ENCODE results near the gene ERP44. TPM values are rescaled to one million over a fixed set of nuclear protein-coding genes. Genes with fewer than 3 reads are reported as not detected.
A peak's percentile ranks its signal among the peaks of the same experiment; 100 is the strongest.
"Not testable (repeated sequence)": the region's sequence is repeated elsewhere in the genome, so short reads cannot be mapped to it uniquely, and the experiment has no call there.

The ERP44 gene
- total RNA-seq, 1 donor from 2014 or later = 18.9 TPM

DNA sequence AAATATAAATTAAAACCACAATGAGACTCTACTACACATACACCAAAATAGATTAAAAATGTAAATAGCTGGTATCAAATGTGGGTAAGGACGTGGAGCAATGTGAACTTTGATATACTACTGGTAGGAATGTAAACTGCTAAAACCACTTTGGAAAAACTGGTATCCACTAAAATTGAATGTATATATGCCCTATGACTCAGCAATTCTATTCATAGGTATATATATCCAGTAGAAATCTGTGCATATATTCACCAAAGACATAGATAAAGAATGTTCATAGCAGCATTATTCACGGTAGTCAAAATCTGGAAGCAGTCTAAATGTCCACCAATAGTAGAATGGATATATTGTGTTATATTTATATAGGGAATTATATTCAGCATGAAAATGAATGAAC lies 85.2 kb downstream of the ERP44 start:
- no peak for DNase-seq (ENCODE audit: low read depth)

DNA sequence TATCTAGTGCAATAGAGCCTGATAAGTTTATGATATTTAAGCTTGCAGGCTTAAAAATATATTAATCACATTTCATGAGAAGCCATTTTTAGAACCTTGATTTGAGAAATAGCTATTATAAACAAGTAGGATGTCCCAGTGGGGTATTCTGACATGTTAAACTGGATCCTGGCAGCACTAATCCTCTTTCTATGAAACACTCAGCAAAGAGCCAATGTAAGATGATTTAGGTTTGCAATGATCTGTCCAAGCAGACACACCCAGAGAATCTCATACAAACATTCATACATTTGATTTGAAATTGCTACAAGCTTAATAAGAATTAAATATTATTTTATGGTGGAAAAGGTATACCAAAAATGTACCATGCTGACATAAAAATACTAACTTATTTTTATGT lies 86.5 kb downstream of the ERP44 start:
- DNase-seq (ENCODE audit: low read depth) = no peak

DNA sequence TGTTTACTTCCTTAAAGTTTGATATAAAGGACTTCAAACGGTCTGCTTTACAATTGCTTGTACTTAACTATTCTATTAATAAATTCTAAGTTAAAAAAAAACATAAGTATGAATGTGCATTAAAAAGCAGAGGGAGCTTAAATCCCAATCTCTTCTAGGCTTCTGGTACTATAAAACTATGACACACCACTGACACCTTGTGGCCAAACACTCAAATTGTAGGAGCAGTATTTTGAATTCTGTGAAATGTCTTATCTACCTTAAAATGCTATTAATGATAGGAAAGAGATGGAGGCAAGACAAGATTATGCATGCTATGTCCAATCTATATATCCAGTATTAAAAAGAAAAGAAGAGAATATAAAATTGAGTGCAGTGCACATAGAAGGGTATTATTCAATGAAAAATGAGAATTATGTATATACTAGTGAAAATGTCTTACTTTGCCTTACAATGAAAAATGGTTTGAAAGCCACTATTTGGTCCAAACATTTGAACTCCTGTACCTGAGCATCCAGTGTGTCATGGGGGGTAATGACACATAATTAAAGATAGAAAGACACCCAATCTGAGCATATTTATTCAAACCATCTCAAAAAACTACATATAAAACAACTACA lies 87.6 kb downstream of the ERP44 start:
- peak; percentile 21 for DNase-seq (ENCODE audit: low read depth)

DNA sequence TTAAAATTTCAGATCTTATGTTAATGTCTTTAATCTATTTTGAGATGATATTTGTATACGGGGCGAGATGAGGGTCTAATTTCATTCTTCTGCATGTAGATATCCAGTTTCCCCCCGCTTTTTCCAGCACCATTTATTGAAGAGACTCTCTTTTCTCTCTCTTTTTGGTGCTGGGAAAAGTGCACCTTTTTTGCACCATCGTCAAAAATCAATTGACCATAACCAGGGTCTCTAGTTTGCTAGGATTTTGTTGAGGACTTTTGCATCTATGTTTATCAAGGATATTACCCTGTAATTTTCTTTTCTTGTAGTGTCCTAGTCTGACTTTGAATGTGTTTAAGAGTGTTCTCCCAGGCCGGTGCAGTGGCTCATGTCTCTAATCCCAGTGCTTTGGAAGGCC lies 99.0 kb downstream of the ERP44 start:
- no peak for DNase-seq (ENCODE audit: low read depth)

DNA sequence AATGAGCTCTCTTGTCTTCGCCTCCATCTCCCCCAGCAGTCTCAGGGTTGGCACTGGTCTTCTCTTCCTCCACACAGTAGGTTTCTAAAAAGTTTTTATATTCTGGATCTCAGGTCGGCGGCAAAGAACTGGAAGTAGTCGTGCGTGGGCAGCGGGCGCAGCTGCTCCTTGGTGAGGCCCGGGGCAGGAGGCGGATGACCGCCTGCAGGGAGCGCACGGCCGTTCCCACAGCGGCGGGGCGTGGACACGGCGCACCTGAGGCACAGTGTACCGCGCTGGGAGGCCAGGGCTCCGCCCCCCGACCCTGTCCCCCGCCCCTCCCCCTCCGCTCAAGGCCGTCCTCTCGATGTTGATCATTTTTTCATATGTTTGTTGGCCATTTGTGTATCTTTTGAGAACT lies 99.9 kb downstream of the ERP44 start:
- DNase-seq (ENCODE audit: low read depth) = no peak

DNA sequence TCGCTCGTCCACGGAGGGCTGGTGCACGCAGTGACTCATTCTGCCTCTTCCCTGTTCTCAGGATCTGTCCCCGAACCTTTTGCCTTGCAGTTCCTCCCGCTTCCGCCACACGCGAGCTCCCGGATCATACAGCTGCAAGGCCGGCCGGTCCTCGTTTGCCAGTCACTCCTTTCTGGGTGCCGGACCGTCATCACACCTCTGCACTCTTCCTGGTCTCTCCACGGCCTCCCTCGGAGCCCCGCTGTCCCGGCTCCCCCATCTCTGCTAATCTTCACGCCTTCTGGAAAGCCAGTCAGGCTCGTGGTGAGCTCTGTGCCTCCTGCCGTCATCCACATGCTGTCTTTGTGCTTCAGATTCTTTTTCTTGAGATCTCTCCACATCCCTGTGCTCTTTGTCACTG lies 100.5 kb downstream of the ERP44 start:
- no peak for DNase-seq (ENCODE audit: low read depth)

DNA sequence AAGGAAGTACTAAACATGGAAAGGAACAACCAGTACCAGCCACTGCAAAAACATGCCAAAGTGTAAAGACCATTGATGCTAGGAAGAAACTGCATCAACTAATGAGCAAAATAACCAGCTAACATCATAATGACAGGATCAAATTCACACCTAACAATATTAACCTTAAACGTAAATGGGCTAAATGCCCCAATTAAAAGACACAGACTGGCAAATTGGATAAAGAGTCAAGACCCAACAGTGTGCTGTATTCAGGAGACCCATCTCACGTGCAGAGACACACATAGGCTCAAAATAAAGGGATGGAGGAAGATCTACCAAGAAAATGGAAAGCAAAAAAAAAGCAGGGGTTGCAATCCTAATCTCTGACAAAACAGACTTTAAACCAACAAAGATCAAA lies 108.3 kb downstream of the ERP44 start:
- not testable (repeated sequence) for DNase-seq (ENCODE audit: low read depth)

DNA sequence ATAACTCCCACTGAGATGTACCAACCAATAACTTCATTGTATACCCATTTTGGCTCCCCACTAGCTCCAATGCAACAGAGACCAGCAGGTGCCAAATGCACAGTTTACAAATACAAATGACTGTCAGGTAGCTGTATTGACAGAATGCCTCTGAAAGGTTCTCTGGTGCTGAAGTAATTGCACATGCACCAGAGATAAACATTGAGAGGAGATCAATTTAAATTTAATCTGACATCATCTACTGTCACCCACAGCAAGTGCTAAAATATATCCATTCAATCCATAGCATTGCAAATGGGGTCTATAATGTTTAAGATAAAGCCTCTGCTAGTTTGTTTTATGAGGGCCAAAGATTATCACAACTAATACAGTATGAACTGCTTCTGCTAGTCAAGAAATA lies 112.2 kb downstream of the ERP44 start:
- DNase-seq (ENCODE audit: low read depth) = no peak

DNA sequence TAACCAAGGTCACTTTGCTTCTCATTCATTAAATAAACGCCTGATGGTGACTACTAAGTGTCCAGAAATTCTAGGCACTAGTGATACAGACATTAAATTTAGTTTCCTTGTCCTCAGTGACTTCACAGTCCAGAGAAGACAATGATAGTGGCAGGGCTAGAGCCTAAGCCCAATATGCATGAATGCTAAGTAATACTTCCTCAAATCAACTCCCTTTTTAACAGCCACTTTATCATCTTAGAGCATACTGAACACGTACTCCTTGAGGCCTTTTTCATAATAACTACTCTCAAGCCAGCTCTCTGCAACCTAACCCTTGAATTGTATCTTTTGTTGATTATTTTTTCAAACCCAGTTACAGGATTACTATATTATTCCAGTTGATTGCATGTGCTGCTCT lies 118.2 kb downstream of the ERP44 start:
- DNase-seq (ENCODE audit: low read depth) = no peak

DNA sequence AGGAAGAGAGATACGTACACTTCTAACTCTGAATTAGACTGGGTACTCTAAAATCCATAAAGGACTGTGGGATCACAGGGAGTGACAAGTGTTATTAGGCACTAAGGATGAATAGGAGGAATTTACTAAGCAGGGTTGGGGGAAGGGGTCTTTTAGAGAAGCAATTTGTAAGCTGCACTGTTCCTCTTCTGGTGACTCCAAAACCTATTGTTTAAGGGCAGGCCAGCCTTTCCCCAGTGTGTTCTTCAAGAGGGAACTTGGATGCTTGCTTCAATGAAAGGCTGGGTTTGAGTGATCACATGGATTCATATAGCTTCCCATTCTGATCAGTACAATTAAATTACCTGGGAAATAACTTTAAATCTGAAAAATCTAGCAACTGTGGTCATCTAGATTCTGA lies 120.6 kb downstream of the ERP44 start:
- DNase-seq (ENCODE audit: low read depth) = no peak

DNA sequence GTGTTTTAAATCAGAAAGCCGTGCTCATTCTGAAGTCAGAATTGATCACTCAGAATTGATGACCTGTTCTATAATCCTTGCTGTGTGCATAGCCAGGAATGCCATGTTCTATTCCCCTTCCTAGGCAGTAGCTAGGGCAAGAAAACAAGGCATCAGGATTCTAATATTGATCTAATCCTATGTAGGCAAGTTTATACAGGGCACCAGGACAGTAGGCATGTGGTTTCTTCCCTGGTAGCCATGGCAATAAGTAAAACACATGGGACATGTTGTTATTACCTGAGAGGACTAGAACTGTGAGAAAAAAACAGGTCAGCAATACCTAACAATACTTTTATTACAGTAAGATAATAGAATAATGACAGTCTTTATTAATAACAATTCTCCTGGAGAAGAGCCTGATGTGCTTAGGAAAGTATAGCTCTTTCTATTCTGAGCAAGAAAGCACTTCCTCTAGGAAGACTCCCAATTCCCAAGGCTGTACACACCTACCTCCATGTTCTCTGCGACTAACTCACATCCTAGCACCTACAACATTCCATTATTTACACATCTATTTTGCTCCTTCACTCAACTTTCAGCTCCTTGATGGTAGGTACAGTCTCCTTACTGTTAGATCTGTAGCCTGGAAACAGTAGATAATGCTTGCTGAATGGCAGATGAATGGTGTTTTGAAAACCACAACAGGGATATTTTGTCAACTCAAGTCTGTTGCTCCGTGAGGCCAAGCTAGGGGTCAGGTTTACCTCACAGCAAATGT lies 121.6 kb downstream of the ERP44 start:
- DNase-seq (ENCODE audit: low read depth) = no peak

DNA sequence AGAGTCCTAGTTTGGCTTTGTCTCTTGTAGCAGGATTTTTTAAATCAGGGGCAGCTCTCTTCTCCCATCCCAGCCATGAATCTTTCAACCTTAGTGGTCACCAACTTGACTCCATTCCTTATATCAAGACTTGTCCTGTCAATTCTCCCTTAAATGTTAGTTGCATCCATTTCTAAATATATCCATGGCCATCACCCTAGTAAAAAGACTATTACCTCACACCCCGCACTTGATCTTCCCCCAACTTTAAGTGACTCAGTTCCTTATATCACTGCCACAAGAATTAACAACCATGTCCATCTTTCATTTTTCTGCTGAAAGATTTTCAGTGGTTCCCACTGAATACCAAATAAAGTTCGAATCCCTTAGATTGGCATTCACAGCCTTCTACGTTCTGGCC lies 125.3 kb downstream of the ERP44 start:
- peak; percentile 13 for DNase-seq (ENCODE audit: low read depth)

DNA sequence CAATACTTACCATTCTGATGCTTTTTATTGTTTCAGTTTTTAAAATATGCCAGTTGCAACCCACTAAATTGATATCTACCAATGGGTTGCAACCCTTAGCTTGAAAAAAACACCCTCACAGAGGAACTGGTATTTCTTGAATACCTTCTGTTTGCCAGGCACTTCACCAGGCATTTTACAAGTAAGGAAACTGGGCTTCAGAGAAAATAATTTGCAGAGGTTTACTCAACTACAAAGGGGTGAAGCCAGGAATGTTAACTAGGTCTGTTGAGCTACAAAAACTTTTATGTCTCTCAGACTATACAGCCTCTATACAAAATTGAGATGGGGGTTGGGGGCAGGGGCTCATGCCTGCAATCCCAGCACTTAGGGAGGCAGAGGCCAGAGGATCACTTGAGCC lies 127.4 kb downstream of the ERP44 start:
- DNase-seq (ENCODE audit: low read depth) = no peak

DNA sequence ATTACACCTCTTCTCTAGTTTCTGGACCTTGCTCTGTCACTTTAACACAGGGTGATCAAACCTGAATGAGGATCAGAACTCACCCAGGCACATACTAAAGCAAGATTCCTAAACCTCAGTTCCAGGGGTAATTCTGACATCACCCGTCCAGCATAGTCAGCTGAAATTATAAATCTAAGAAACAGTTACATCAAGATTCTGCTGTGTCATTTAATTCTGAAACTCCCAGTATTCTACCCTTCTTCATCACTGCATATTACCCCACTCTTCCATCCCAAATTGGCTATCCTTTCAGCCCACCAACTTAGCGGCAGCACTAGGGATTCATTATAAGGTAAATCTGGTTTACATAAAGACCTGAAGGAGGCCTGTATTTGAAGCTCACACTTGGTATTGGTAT lies 128.3 kb downstream of the ERP44 start:
- DNase-seq (ENCODE audit: low read depth) = no peak

DNA sequence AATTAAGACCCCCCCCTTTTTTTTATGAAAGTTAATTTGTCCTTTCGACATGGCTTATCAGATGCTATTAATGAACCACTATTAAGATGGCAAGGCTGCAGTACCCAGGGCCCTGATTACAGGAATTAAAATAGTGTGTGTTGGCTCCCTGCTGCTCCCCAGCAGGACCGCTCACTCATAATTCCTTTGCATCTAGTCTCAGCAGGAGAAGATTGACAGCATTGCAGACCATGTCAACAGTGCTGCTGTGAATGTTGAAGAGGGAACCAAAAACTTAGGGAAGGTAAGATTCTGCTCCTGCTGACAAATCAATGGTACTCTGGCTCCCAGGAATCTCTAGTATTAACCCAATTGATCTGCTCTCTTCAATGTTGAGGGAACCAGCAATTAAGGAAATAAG lies 131.3 kb downstream of the ERP44 start:
- DNase-seq (ENCODE audit: low read depth) = no peak

DNA sequence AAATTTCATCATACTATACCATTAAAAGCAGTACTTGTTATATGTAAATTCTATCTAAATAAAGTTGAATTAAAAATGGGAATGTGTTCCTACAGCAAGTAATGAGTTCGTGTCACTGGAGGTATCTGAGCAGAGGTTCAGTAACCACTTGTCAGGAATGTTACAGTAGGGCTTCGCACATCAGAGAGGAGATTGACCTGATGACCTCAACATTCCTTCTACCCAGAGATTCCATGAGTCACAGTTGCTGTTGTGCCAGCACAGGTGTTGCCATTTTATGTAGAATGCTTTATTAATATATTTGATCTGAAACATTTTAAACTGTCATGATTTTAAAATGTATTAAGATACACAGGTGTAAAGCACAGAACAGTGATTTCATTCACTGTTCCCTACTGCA lies 132.1 kb downstream of the ERP44 start:
- peak; percentile 58 for DNase-seq (ENCODE audit: low read depth)

DNA sequence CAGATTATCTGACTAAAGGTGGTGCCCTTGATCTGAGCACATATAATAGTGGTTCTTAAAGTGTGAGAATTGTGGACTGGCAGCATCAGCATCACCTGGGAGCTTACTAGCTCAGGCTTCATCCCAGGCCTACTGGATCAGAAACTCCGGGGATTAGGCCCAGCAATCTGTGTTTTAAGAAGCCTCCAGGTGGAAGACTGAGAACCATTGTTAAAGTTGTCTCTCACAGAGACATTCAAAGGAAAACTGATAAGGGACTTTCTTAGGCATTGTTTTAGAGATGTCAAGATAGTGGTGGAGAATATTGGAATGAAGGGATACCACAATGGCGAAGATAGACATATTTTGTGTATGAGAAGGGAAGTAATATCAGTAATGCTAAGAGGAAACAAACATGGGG lies 132.8 kb downstream of the ERP44 start:
- no peak for DNase-seq (ENCODE audit: low read depth)

DNA sequence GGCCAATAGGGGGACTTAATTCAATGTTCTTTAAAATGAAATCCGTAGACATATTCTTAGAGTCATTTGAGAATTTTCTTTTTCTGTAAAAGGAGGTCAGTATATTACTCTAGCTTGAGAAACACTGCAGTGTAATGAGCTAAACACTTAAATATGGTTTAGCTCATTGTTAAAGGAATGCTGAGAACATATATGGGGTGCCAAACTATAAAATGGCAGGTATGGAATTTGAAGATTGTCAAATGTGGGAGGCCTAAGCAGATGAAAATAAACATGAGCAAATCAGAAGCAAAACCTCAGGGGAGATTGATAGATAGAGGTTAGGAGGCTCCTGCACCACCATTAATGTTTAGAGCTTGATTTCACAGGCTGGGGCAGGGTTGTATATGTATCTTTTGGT lies 134.5 kb downstream of the ERP44 start:
- DNase-seq (ENCODE audit: low read depth) = no peak

DNA sequence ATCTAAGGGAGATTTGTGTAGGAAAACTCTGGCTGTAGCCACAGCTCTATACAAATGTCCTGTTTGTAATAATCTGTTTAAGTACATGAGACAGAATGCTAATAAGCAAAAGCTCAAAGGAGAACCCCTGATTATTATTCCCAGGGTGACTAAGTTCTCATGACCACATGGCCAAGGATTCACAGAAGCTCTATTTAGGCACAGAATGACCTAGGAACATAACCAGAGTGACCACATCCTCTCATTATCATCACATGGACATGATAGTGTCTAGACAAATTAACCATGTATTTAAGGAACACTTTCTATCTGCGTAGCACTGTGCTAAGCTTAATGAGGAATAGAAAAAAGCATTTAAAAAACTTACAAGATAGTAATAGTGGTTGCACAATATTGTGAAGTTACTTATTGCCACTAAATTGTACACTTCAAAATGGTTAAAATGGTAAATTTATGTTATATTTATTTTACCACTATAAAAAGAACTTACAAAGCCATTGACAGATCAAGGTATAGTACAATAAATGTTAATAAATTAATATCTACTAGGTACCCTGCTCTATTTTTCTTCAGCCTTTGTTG lies 136.0 kb downstream of the ERP44 start:
- peak; percentile 42 for DNase-seq (ENCODE audit: low read depth)

DNA sequence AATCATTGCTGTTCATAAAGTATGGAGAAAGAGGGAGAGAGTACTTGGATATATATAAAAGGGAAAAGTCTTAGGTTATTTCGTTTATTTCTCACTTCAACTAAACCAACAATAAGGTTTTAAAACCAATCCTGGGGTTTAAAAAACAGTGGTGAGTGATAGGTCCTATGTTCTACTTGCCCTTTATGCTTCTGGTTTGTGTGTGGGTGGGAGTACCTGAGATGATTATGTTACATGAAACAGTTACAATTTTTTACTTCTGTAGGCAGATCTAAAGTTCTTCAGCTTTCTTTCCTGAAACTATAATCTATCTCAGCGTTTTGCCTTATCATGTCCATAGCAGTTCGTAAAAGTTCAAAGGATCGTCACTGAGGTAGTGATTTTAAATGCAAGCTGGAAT lies 143.2 kb downstream of the ERP44 start:
- DNase-seq (ENCODE audit: low read depth) = no peak

DNA sequence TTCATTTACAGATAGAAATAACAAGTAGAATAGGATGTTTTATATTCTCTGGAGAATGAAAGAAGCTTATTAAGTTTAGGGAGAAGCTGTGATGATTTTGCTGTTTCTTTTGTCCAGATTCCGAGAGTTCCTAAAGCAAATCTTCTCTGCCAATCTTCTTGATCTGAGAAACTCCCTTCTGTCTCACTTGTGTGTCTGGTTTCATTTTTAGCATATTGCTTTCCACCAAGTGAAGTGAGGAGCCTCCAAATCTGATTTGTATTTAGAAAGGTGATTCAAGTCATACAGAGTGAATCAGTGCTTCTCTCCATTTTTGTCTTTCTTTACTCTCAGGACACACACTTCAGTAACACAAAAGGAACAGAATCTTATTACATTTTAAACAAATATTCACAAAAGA lies 144.0 kb downstream of the ERP44 start:
- DNase-seq (ENCODE audit: low read depth) = no peak

DNA sequence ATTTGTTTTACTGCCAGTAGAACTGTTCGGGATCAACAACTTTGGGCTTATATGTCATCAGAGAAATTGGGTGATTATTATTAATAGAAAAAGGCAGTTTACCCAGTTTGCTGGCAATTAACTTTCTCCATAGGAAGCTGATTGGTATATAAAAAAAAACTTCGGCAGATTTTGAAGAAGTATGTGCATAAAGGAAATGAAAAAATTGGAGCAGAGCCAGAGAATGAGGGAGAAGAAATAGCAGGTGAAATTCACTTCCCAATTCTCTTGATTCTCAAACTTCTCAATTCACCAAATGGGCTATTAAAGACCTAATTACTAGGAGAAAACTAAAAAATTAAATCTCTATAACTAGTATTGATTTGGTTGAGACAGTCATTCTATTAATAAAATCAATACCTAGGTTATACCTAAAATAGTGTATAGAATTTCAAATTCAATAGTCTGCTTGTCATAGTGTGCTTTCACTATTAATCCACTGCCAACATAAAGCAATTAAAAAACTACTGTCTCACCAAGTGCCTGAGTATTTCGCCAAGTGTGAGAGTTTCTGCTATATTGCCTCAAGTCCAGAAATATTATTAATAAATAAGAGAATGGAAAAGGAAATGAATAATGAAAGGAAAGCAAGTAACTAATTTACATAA lies 144.8 kb downstream of the ERP44 start:
- DNase-seq (ENCODE audit: low read depth) = no peak

Data from myocyte (in vitro differentiated cells).